SU-DHL-6 (cell line): ENCODE results near the gene RBM33.

Experiments
- H2AFZ ChIP-seq: fragments of 200-600 bp; sonication (generic); 2 replicates; pipeline ENCODE4 v1.6.1; 2014; ENCODE audit warnings: low read depth, mild to moderate bottlenecking, moderate library complexity, mixed read lengths, antibody characterized with exemption, low read length; ENCODE audit not compliant: severe bottlenecking
- H3F3A ChIP-seq: fragments of 200-600 bp; shearing (Covaris generic); 2 replicates; pipeline ENCODE4 v1.6.0; 2016; ENCODE audit warnings: antibody characterized with exemption, mild to moderate bottlenecking; ENCODE audit not compliant: insufficient read depth
- H3K27ac ChIP-seq: fragments of 200-600 bp; sonication (generic); 2 replicates; pipeline ENCODE4 v1.5.1; 2016; ENCODE audit warnings: low read depth, mild to moderate bottlenecking, low read length, moderate library complexity, mixed read lengths
- H3K27me3 ChIP-seq: fragments of 200-600 bp; sonication (generic), shearing (Covaris generic); 2 replicates; pipeline ENCODE4 v1.6.0; 2014; ENCODE audit warnings: mild to moderate bottlenecking, low read length
- H3K36me3 ChIP-seq: fragments of 200-600 bp; sonication (generic); 2 replicates; pipeline ENCODE4 v1.6.1; 2014; ENCODE audit warnings: mild to moderate bottlenecking, low read length, mixed read lengths
- H3K4me2 ChIP-seq: fragments of 300-600, 200-600 bp; shearing (Covaris generic), sonication (generic); 2 replicates; pipeline ENCODE4 v1.6.0; 2014; ENCODE audit warnings: low read length, low read depth, mild to moderate bottlenecking; ENCODE audit not compliant: poor library complexity, severe bottlenecking
- H3K4me3 ChIP-seq: fragments of 200-600 bp; sonication (generic); 2 replicates; pipeline ENCODE4 v1.5.1; 2014; ENCODE audit warnings: antibody characterized with exemption, low read length, mild to moderate bottlenecking, mixed read lengths; ENCODE audit not compliant: insufficient read depth, poor library complexity, severe bottlenecking
- H3K79me2 ChIP-seq: fragments of 200-600 bp; sonication (generic); 2 replicates; pipeline ENCODE4 v1.6.1; 2014; ENCODE audit warnings: mild to moderate bottlenecking, low read length, moderate library complexity; ENCODE audit not compliant: insufficient read depth
- H3K9ac ChIP-seq: fragments of 200-600 bp; sonication (generic); 2 replicates; pipeline ENCODE4 v1.7.0; 2014; ENCODE audit warnings: mild to moderate bottlenecking, low read length
- H3K9me2 ChIP-seq: fragments of 200-600 bp; sonication (generic); replicated peaks from 2 replicates; pipeline ENCODE4 v1.6.1; 2014; ENCODE audit warnings: low read length; ENCODE audit not compliant: insufficient read depth
- H3K9me3 ChIP-seq: fragments of 200-600 bp; sonication (generic); 2 replicates; pipeline ENCODE4 v1.6.1; 2014; ENCODE audit warnings: low read length, mixed read lengths; ENCODE audit not compliant: insufficient read depth
- H4K20me1 ChIP-seq: fragments of 200-600 bp; sonication (generic); 2 replicates; pipeline ENCODE4 v1.6.1; 2014; ENCODE audit warnings: low read depth, mild to moderate bottlenecking, antibody characterized with exemption, low read length, moderate library complexity, mixed read lengths
- EZH2phosphoT487 ChIP-seq: fragments of 200-600 bp; sonication (generic), shearing (Covaris generic); conservative IDR thresholded peaks from 2 replicates; pipeline ENCODE4 v1.6.1; 2018; ENCODE audit warnings: mild to moderate bottlenecking, antibody characterized with exemption, low read length, moderate library complexity, mixed read lengths
- TF ChIP-seq, protein P1 (sequence below): fragments of 200-600 bp; sonication (generic); IDR thresholded peaks from one replicate; pipeline ENCODE4 v1.5.1; 2017; ENCODE audit warnings: antibody characterized with exemption, mild to moderate bottlenecking, low read length, moderate library complexity; ENCODE audit not compliant: insufficient read depth, poor library complexity, severe bottlenecking

RBM33 gene

DNA sequence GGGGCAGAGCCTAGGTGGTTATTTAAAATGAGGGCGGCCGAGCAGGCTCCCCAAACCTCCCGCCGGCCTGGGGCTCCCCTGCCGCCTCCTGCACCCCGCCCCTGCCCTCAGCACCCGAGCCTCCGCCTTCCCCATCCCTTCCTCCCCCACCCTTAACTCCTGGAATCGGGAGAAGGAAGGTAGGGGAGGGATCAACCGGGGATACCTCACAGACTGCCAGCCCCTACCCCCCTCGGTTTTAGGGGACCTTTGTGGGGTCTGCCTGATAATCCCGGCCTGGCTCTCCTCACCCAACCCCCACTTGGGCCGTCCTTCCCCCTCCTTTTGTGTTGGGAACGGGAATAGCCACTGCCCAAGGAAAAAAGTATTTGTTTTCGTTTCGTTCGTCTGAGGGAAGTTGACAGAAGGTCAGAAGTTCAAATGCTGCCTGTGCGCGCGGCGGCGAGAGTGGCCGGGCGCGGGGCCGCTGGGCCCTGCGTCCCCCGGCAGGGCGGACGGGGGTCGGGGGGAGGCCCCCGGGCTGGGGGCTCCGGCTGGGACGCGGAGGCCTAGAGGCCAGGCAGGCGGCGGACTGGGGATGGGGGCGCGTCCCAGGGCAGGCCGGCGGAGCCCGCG is 165.0 kb downstream of the RBM33 start:
- Histone ChIP-seq H3K4me2 (no peak overlapping the region), H3F3A (no peaks in the 10 kb centered on the region), H3K9ac (no peak overlapping the region), H3K9me2 (no peaks in the 10 kb centered on the region), H3K9me3 (no peaks in the 10 kb centered on the region), H3K36me3 (no peaks in the 10 kb centered on the region), H3K27me3 (no peaks in the 10 kb centered on the region), H4K20me1 (no peaks in the 10 kb centered on the region), H3K4me3 (no peak overlapping the region), H3K79me2 (no peaks in the 10 kb centered on the region), H2AFZ (no peak overlapping the region), H3K27ac (no peak overlapping the region)
- TF ChIP-seq EZH2phosphoT487, result no peak
- TF ChIP-seq, protein P1, sequence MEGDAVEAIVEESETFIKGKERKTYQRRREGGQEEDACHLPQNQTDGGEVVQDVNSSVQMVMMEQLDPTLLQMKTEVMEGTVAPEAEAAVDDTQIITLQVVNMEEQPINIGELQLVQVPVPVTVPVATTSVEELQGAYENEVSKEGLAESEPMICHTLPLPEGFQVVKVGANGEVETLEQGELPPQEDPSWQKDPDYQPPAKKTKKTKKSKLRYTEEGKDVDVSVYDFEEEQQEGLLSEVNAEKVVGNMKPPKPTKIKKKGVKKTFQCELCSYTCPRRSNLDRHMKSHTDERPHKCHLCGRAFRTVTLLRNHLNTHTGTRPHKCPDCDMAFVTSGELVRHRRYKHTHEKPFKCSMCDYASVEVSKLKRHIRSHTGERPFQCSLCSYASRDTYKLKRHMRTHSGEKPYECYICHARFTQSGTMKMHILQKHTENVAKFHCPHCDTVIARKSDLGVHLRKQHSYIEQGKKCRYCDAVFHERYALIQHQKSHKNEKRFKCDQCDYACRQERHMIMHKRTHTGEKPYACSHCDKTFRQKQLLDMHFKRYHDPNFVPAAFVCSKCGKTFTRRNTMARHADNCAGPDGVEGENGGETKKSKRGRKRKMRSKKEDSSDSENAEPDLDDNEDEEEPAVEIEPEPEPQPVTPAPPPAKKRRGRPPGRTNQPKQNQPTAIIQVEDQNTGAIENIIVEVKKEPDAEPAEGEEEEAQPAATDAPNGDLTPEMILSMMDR, result no peak

DNA sequence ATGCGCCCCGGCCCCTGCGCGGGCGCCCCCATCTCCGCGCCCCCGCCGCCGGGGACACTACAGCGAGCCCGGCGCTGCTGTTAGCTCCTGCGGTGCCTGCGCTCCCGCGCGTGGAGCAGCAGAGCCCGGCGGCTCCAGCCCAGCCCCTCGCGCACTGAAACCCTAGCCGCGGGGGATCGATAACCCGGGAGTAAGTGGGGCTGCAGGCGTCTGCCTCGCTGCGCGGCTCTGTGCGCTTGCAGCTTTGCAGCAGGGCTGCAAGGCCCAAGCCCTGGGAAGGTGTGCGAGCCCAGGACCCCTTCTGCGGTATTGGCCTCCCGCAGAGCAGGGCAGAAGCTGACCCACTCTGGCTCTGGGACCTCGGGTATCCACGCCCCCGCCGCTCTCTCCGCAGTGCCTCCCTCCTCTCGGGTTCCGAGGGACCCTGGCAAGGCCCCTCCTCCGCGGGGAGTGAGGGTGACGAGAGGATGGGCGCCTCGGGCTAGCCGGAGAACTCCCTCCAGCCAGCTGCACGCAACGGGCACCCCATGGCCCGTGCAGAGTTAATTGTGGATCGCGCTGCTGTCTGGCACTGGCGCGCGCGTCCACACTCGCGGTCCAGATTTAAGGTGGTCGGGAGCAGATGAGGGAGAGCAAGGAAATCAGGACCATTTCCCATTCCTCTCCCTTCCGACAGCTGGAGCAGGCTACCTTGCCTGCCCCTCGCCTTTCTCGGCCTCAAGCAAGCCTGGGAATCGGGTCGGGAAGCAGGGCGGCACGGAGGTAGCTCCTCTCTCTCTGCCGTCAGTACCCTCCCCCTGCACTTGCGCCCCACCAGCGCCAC is 165.7 kb downstream of the RBM33 start:
- Histone ChIP-seq H3K9ac (no peak overlapping the region), H3F3A (no peaks in the 10 kb centered on the region), H2AFZ (no peak overlapping the region), H3K4me2 (no peak overlapping the region), H3K9me2 (no peaks in the 10 kb centered on the region), H3K9me3 (no peaks in the 10 kb centered on the region), H3K4me3 (no peak overlapping the region), H3K27ac (no peak overlapping the region), H3K79me2 (no peaks in the 10 kb centered on the region), H3K27me3 (no peaks in the 10 kb centered on the region), H4K20me1 (no peaks in the 10 kb centered on the region), H3K36me3 (no peaks in the 10 kb centered on the region)
- TF ChIP-seq EZH2phosphoT487, result no peak
- TF ChIP-seq, protein P1, result no peak

DNA sequence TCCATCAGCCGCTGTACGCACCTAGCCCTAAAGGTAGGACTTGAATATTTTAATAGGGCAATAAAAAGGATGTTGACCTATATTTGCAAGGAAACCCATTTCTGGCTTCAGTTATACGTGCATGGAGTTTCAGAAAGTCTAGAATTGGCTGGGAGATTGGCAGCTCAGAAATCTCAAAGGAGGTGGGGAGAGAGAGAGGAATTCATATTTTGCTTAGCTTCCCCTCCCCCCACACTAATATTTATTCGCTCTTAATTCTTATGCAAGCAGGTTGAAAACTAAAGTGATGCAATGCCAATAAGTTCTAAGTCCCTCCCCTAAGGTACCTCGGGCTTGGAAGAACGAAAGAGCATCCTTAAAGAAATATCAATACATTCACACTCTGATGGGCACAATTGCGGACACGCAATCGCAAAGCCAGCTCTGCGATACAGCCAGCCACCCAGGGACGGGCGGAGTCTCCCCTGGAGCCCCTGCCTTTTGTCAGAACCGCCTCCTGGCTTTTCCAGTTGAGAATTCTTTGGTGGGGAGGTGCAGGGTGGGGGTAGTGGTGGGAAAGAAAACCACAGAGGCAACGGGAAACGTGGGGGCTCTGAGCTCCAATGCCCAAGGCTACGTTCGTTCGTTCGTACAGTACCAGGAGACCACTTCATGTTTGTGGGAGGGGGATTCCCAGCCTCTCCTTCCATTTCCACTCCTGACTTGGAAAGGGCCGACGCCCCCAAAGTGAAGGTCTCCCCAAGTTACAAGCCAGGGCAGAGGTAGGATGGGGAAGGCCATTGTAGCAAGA is 166.5 kb downstream of the RBM33 start:
- Histone ChIP-seq H3K27ac (no peak overlapping the region), H2AFZ (no peak overlapping the region), H3K4me3 (no peak overlapping the region), H3K9me2 (no peaks in the 10 kb centered on the region), H3K79me2 (no peaks in the 10 kb centered on the region), H3F3A (no peaks in the 10 kb centered on the region), H4K20me1 (no peaks in the 10 kb centered on the region), H3K27me3 (no peaks in the 10 kb centered on the region), H3K4me2 (no peak overlapping the region), H3K36me3 (no peaks in the 10 kb centered on the region), H3K9ac (no peak overlapping the region), H3K9me3 (no peaks in the 10 kb centered on the region)
- TF ChIP-seq, protein P1, result no peak
- TF ChIP-seq EZH2phosphoT487, result no peak
